HuH-7 (cell line): ENCODE data around the gene ATP5F1D.

Experiments
- DNase-seq: peaks from one replicate; pipeline ENCODE4 v3.0.0; 2011; ENCODE audit warnings: low spot score

Gene ATP5F1D

GRCh38 chr19:1259206-1259875, 17.8 kb downstream of the ATP5F1D start:
- DNase-seq: no peak

GRCh38 chr19:1259876-1260748, 18.6 kb downstream of the ATP5F1D start:
- no peak for DNase-seq

GRCh38 chr19:1260749-1261537, 19.4 kb downstream of the ATP5F1D start:
- DNase-seq: peak; percentile 87

GRCh38 chr19:1261538-1261797, 19.9 kb downstream of the ATP5F1D start:
- DNase-seq: no peak

GRCh38 chr19:1261798-1262622, 20.5 kb downstream of the ATP5F1D start:
- DNase-seq: no peak

- DNase-seq: no peak
These were observed 21.1 kb downstream of the ATP5F1D start for GRCh38 chr19:1262623-1263123.

GRCh38 chr19:1263188-1263587, 21.6 kb downstream of the ATP5F1D start:
- no peak for DNase-seq

GRCh38 chr19:1264801-1265614, 23.5 kb downstream of the ATP5F1D start:
- DNase-seq: no peak

GRCh38 chr19:1265615-1266128, 24.1 kb downstream of the ATP5F1D start:
- no peak for DNase-seq

GRCh38 chr19:1266129-1266915, 24.8 kb downstream of the ATP5F1D start:
- DNase-seq: peak; percentile 91

GRCh38 chr19:1266916-1267476, 25.4 kb downstream of the ATP5F1D start:
- no peak for DNase-seq

- DNase-seq: no peak
These were observed 26.1 kb downstream of the ATP5F1D start for GRCh38 chr19:1267477-1268225.

- DNase-seq: no peak
These were observed 26.9 kb downstream of the ATP5F1D start for GRCh38 chr19:1268226-1269064.

- peak; percentile 89 for DNase-seq
These were observed 27.5 kb downstream of the ATP5F1D start, which contains the start of gene CIRBP for GRCh38 chr19:1269065-1269477. TSS of gene CIRBP (plus strand) at chr19:1269332. CDS start at chr19:1270934, 1,602 bp downstream.

- no peak for DNase-seq
These were observed 28.1 kb downstream of the ATP5F1D start for GRCh38 chr19:1269478-1270212.

GRCh38 chr19:1270213-1270853, 28.8 kb downstream of the ATP5F1D start:
- DNase-seq: no peak
